NCI-H345 treated with DMSO at 0.1 percent for 48 hours (cell line): ENCODE data around the gene FREM3.
A peak's percentile ranks its signal among the peaks of the same experiment; 100 is the strongest.

Source experiments
- DNase-seq: peaks from one replicate; lab custom pipeline; 2025; ENCODE audit not compliant: unreplicated experiment; lab: John Stamatoyannopoulos, UW

FREM3 gene

DNA sequence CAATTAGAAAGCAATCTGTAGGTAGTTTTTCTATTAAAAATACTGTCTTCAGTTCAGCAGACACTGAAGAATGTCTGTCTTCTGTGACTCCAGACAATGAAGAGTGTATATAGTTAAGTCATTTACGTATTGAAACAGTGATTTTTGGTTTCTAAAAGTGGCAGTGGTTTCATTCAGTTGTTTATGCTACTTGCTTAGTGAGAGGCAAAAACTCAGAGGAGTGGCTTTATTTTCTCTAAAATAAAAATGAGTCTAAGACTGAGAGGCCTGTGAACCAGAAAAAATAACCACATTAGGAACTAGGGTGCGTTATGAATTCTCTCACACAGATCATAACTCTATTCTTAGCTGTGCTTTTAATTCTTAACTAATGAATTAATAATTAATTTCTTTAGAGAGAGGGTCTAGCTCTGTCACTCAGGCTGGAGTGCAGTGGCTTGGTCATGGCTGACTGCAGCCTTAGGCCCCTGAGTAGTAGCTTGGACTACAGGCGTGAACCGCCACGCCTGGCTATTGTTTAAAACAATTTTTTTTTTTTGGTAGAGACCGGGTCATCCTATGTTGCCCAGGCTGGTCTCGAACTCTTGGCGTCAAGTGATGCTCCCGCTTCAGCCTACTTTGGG lies 31.4 kb downstream of the FREM3 start:
- DNase-seq: no peak

DNA sequence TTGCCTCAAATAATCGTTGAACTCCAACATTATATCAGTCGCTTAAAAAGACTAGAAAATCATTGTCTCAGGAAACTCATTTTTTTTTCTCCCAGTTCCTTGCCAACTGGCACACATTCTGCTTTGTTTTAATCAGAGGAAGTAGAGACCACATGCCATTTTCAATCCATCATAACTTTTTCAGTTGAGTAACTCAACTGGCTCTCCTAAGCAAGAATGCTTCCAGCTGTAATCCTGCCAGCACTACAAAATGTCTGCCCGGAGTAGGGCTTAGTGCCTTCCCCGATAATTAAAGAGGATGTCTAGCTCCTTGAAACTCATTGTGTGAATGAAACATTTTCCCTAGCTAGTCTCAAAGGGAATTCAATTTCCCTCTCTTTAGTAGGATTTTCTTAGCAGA lies 33.0 kb downstream of the FREM3 start:
- no peak for DNase-seq

DNA sequence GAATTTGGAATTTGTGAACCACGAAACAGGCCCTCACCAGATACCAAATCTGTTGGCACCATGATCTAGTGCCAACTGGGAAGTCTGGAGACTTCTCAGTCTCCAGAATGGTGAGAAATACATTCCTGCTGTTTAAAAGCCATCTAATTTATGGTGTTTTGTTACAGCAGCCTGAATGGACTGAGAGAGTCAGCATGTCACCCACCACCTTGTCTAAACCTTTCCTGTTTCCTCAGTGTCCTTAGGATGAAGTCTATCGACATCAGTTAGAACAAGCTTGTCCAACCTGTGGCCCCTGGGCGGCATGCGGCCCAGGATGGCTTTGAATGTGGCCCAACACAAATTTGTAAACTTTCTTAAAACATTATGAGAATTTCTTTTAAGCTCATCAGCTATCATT lies 42.1 kb downstream of the FREM3 start:
- DNase-seq: no peak

DNA sequence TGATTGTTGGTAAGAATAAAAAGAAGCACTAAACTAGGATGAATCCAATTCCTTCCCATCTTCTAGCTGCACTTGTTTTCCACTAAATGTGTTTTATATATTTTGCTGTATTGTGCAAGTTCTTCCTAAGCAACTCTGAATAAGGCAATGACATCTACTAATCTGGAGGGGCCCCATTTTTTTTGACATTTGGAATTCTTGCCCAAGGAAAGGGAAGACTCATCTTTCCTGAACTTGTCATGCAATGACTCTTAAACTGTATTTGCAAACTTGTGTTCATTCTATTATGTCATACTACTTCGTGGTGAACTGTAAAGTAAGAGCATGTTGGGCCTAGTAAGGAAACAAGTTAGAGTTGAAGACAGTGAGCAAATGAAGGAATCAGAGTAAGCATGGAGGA lies 45.9 kb downstream of the FREM3 start:
- DNase-seq: no peak

DNA sequence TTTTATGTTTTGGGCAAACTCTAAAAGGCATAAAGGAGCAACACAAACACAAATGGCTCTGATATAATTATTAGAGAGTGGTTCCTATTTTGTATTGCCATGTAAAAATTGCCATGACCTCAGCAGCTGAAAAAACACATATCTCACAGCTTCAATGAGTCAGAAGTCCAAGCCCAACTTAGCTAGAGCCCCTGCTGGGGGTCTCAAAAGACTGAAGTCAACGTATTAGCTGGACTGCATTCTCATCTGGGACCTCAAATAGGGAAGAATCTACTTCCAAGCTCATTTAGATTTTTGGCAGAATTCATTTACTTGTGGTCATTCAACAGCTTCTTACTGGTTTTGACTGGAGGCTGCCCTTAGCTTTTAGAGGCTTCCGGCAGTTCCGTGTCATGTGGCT lies 47.4 kb downstream of the FREM3 start:
- DNase-seq: no peak

DNA sequence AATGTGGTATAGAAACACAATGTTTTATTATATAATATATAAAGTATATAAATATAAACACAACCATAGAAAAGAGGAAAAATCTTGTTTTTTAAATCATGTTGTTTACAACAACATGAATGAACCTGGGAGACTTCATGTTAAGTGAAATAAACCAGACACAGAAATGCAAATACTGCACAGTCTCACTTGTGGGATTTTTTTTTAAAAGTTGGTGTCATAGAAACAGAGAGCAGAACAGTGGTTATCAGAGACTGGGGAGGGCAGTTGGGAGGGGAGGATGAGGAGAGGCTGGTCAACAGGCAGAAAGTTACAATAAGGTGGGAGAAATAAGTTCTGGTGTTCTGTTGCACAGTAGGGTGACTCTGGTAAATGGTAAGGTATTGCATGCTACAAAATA lies 57.1 kb downstream of the FREM3 start:
- no peak for DNase-seq

DNA sequence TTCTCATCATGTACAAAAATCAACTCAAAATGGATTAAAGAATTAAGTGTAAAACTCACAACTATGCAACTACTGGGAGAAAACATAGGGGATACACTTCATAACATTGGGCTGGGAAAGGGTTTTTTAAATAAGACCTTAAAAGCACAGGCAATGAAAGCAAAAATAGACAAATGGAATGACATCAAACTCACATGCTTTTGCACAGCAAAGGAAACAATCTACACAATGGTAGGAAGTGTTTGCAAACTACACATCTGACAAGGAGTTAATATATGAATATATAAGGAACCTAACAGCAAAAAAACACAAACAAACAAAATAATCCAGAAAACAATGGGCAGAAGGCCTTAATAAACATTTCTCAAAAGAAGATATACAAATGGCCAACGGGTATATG lies 57.9 kb downstream of the FREM3 start:
- DNase-seq: no peak

DNA sequence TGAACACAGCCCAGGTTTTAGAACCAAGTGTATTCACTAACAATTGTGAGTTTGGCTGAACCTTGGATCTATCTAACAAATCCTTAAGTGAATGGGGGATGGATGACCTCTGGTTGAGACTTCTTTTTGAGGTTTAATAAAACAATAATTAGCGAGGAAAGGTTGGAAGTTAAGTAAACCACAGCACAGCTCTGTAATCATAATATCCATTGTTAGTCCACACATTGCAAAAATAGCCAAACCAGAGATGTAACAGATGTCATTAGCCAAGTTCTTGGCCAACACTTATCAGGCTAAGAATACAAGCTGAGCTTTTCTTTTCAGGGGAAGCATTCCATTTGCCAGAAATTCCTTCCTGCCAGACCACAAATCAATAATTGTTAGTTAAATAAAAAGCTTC lies 59.1 kb downstream of the FREM3 start:
- no peak for DNase-seq

DNA sequence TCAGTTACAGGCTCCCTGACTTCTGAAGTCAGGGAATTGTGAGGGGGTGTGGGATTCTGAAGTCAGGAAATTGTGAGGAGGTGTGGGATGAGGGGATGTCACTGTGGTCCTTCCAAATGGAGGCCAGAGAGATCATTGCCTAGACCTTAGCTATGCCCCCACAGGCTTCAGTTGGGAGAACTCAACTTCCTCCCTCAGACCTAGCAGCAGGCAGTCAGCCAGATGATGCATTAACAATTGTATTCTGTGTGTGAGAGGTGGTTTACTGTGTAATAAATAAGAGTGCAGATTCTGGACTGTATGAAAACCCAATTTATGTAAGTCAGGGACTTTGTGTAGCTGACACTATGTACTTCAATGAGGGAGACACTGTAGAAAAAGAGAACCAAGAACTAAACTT lies 65.7 kb downstream of the FREM3 start:
- no peak for DNase-seq

DNA sequence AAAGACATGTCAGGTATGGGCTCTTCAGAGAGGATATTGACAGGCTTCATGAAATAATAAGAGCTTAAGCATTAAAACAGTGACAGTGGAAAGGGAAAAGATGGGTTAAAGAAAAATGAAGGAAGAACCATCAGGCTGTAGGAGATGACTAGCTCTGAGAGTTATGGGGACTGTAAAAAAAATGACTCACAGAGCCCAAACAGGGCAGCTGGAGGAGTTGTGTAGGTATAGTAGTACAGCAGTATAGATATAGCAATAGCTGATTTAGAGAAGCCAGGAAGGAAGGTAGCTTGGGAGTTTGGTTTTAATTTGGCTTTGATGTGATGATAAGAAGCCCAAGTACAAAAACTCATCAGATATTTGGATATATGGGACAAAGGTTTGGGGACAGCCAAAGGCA lies 66.6 kb downstream of the FREM3 start:
- no peak for DNase-seq

DNA sequence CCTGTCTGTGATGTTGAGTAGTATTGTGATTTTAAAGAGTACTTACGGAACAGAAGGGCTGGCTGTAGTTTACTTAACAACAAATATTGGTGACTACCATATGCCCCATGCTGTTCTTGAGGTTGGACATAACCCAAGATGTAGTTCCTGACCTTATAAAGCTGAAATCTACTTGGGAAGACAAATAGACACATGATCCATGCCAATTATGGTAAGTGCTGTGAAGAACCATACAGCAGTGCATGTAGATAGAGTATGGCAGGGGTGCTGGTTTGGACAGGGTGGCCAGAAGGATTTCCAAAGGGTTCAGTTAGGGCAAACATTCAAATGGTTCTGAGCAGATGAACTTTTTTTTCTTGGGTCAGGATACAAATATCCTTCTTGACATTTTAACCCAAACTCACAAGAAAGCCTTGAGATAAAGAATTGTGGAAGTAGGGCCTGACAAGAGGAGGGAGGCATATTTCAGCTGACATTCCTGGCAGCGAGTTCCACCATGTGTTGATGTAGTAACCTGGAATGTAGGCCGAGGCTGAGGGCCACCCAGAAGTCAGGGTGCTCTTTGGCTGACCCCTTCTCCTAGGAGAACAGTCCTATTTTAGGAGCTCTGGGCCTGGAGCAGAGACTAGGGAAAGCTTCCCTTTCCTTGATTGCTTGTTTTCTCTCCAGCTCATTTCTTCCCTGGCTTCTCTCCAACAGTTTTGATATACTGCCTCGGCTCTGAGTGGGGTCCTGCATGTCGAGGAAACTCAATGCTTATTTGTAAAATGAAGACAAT lies 74.2 kb downstream of the FREM3 start:
- DNase-seq: no peak

DNA sequence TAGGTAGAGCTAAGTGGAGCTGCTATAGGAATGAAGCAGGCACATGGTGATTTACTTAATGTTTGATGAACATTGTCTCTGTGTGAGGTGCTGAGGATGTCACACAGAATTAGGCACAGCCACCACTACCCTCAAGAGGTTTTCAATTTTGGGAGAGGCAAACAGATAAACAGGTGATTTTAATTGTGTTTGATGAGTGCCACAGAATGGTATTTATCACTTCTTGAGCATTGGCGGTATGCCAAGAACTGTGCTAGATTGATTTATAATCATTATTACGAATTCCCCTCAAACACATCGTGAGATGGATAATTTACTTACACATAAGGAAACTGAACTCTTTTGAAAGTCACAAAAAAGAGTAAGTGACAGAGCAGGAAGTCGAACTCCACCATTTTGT lies 74.8 kb downstream of the FREM3 start:
- peak; percentile 91 for DNase-seq

DNA sequence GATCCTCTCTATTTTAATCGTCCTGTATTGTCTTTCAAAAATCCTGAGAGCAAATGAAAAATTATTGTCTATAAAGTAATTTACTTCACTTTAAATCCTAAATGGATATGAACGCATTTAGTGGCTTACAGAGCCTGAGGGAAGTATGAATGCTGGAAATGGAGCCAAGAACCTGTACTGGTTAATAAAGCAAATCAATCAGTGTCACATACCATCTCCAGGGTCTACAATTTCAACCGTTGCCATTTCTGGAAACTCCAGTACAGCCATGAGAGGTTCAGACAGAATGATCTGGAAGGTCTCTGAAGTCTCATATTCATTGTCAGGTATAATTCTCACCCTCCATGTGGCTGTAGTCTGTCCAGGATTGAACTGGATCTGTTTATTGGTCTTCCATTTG lies 76.6 kb downstream of the FREM3 start:
- no peak for DNase-seq

DNA sequence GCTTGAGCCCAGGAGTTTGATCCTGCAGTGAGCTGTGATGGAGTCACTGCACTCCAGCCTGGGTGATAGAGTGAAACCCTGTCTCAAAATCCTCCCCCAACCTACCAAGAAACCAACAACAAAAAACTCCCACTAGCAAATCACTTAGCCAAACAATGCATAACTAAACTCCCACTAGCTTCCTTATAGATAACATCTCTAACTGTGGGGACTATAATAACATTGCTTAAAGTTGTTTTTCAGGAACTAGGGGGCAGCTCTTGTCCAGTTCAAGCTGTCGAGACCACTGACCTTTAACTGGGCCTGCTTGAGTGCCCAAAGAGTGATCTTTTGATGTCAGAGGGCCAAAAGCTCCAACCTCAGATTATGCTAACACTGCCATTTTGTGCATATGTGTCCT lies 81.7 kb downstream of the FREM3 start:
- DNase-seq: no peak

DNA sequence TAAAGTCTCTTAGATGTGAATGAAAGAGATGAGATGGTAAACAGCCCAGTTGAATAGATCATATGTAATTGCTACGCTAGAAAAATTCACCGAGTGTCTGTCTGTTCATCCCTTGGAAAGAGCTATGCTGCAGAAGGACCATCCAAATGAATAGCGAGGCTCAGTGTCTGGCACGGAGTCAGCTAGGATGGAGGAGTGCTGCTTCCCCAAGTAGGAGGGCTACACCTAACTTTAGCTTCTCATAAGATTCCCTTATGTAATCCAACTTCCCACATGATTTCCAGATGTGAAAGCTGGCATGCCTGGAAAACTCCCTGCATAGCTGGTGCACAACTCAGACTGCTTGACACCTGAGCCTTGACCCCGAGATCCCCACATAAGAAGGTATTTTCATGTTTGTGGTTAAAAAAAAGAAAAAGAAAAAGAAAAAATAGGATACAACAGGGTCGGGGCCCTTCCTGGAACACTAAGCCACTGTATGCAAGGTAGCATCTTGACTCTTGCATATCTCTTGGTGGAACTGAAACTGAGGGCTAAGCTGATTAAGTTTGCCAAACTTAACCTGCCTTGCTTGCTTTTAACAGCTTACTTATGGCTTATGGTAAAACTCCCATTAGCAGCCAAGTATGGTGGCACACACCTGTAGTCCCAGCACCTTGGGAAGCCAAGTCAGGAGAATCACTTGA lies 82.3 kb downstream of the FREM3 start:
- DNase-seq: no peak

DNA sequence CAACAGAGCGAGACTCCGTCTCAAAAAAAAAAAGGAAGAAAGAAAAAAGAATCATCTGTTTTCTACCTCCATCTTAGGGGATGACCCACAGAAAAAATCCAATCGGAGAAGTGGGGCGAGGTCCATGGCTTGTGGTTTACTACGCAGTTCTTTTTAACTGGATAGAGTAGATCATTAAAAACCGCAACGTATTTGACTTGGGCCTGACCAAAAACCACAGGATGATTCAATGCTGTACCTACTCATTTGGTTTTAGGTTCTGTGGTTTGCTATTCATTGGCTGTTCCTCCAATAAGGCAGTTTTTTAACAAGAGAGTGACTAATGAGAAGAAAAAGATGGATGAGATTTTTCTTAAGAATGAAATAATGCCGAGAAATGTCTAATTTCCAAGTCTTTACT lies 83.7 kb downstream of the FREM3 start:
- no peak for DNase-seq

DNA sequence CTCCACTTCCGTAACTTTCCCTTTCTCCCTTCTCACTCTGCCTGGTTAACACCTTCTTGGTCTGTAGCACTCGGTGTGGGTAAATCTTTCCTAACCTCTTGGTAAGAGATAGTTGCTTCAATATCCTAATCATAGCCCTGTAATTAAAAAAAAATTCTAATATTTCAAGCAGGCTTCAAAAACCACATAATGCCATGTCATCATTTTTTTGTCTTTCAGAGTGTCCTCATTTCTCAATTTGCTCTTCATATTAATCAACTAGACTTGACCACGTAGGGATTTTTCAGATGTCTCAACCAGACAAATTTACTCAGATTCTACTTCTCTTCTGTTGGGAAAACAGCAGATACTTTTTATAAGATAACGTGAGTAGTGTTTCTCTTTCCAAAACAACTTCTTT lies 91.0 kb downstream of the FREM3 start:
- DNase-seq: no peak

DNA sequence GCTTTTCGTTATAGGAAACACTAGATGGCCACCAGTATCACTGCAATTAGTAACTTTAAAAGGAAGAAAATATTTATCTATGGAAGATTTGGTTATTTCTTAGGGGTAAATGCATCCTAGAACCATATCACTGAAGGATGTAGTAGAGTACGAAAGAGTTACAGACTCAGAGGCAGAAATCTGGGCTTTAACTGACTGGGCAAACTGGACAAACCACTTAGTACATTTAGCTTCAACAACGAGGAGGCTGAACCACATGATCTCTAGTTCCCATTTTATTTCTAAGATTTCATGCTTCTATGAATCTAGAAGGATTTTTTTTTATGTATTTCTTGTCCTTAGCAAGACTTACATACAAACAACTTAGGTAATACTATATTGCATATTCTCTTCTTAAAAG lies 94.0 kb downstream of the FREM3 start:
- DNase-seq: no peak

DNA sequence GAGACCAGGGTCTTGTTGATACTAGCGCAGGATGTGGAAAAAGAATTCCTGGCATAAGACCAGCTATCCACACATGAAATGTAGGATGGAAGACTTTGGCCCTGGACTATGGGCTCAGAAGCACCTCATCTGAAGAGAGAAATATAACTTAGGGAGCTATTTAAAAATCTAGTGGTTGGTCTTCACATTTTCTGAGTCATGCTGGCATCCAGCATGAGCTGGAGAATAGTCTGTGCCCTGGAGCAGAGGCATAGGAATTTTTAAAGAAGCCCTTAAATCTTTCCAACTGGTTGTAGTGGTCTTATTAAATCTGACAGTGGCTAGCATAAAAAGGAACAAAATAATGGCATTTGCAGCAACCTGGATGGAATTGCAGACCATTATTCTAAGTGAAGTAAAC lies 100.6 kb downstream of the FREM3 start:
- no peak for DNase-seq

DNA sequence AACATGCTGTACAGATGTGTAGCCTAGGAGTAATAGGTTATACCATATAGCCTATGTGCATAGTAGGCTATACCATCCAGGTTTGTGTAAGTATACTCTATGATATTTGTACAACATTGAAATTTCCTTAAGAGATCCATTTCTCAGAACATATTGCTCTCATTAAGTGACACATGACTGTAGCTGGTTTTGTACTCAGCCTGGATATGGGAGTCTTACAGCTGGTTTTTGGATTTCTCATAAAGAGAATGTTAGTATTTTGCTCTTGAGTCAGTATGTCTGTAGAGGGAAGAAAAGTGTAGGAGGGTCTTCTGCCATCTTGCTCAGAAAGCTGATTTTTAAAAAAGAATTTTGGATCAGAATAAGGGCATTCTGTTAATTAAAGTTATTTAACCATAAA lies 101.7 kb downstream of the FREM3 start:
- no peak for DNase-seq

DNA sequence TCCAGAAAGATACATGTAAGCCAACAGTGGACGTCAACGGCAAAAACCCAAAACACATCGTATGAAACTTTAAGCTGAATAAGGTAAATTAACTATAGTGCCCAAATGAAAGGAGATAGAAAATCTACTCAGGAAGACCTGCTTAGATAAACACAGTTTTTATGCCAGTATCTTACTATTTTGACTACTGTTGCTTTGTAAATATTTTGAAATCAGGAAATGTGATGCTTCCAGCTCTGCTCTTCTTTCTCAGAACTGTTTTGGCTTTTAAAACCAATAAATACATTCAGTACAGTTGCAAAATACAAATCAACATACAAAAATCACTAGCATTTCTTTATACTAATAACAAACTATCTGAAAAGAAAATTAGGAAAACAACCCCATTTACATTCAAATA lies 103.2 kb downstream of the FREM3 start:
- no peak for DNase-seq

DNA sequence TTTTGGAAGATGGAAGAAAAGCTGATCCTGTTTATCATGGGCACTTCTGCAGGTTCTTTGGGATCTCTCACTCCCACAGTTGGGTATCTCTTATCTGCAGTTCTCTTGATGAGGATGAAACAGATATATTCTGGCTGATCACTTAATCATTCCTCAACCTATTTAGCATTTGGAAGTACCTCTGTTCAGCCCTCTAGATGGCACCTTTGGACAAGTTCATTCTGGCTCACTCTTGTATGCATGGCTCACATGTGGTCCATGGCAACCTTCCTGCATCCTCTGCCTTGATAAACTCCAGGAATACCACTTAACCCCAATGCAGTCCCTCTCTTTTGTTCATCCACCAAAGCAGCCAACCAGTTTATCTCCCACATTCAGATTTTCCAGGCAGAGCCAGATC lies 112.8 kb downstream of the FREM3 start:
- DNase-seq: no peak

DNA sequence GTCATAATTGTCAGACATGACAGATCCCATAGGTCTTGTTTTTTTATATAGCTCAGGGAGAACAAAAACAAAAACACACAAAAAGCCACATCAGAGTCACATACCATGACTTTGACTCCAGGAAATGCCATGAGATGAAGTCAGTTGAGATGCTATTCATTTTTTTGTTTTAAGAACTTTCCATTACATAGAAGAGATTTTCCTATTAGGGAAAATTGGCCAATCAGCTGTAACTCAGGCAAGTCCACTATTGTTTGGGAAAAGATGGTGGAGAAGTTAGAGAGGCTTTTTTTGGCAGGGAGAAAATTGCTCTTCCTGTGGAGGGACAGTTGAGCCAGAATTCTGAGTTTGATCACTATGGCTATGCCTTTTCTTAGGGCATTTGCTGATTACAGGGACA lies 114.4 kb downstream of the FREM3 start:
- no peak for DNase-seq
